Measurements from ENCODE around the gene PGAP1. TPM values are rescaled to one million over a fixed set of nuclear protein-coding genes. Genes with fewer than 3 reads are reported as not detected.
"Not testable (repeated sequence)": the region's sequence is repeated elsewhere in the genome, so short reads cannot be mapped to it uniquely, and the experiment has no call there.

PGAP1 gene
- total RNA-seq, 2 experiments from 2014 or later: 53.6 to 63.6 TPM

- ChIA-PET CTCF (interaction anchor here (1.0 to 2.9 kb wide), 5 partner anchors 10 to 73 kb away, joined by 3 to 18 read pairs (median 3); partner anchors contain the start of gene PGAP1), POLR2A (interaction anchor here (0.6 to 3.9 kb wide), 11 partner anchors 11 to 601 kb away, joined by 3 to 136 read pairs (median 4); partner anchors contain the start of genes COQ10B, MOB4, PGAP1 and SF3B1)
- Mint-ChIP-seq H3K27ac (peak overlapping the region; percentile 95), H3K36me3 (ENCODE audit: low read depth) (peaks cover 80% of the 10 kb centered on the region), H3K4me3 (peak overlapping the region; percentile 55), H3K27me3 (no peaks in the 10 kb centered on the region), H3K4me1 (peaks cover 54% of the 10 kb centered on the region), H3K9me3 (peaks cover 12% of the 10 kb centered on the region)
- DNase-seq: no peak
These were observed 11.5 kb downstream of the PGAP1 start for GRCh38 chr2:196914867-196915460.

GRCh38 chr2:196913691-196914090, 12.8 kb downstream of the PGAP1 start:
- Mint-ChIP-seq H3K4me3 (peak overlapping the region; percentile 9), H3K9me3 (peaks cover 9% of the 10 kb centered on the region), H3K4me1 (peaks cover 42% of the 10 kb centered on the region), H3K27ac (peak overlapping the region; percentile 95), H3K27me3 (no peaks in the 10 kb centered on the region), H3K36me3 (ENCODE audit: low read depth) (peaks cover 68% of the 10 kb centered on the region)
- POLR2A ChIA-PET: interaction anchor here (3.9 kb wide), 1 partner anchor 12 kb away, joined by 136 read pairs; the partner anchor contains the start of gene PGAP1
- DNase-seq: no peak
- CTCF ChIA-PET: interaction anchor here (1.1 kb wide), 1 partner anchor 11 kb away, joined by 3 read pairs; no protein-coding TSS in a partner anchor

- H3K36me3 Mint-ChIP-seq (ENCODE audit: low read depth): peaks cover 35% of the 10 kb centered on the region
- H3K4me3 Mint-ChIP-seq, H3K9me3 Mint-ChIP-seq, DNase-seq, CTCF ChIA-PET, H3K27ac Mint-ChIP-seq, H3K4me1 Mint-ChIP-seq, H3K27me3 Mint-ChIP-seq, POLR2A ChIA-PET: not testable (repeated sequence)
These were observed 21.1 kb downstream of the PGAP1 start for GRCh38 chr2:196905365-196905764.

- CTCF ChIA-PET: interaction anchor here (0.6 kb wide), 1 partner anchor 22 kb away, joined by 3 read pairs; no protein-coding TSS in a partner anchor
- POLR2A ChIA-PET: interaction anchor here (0.6 to 3.1 kb wide), 2 partner anchors 24 to 597 kb away, joined by 4 to 20 read pairs; partner anchors contain the start of genes HSPD1, HSPE1 and PGAP1
- Mint-ChIP-seq H3K4me3 (no peak overlapping the region), H3K27me3 (no peaks in the 10 kb centered on the region), H3K27ac (no peak overlapping the region), H3K4me1 (peaks cover 9% of the 10 kb centered on the region), H3K9me3 (no peaks in the 10 kb centered on the region), H3K36me3 (ENCODE audit: low read depth) (peaks cover 57% of the 10 kb centered on the region)
- DNase-seq: no peak
These were observed 23.7 kb downstream of the PGAP1 start for GRCh38 chr2:196902828-196903227.

- ChIA-PET CTCF (no interaction called here), POLR2A (interaction anchor here (2.9 to 3.1 kb wide), 2 partner anchors 14 to 26 kb away, joined by 9 to 20 read pairs; partner anchors contain the start of gene PGAP1)
- H3K36me3 Mint-ChIP-seq (ENCODE audit: low read depth): peaks cover 73% of the 10 kb centered on the region
- no peak for DNase-seq
- H3K27me3 Mint-ChIP-seq: no peaks in the 10 kb centered on the region
- H3K27ac Mint-ChIP-seq: no peak overlapping the region
- H3K4me1 Mint-ChIP-seq: peaks cover 9% of the 10 kb centered on the region
- H3K9me3 Mint-ChIP-seq: no peaks in the 10 kb centered on the region
- H3K4me3 Mint-ChIP-seq: no peak overlapping the region
These were observed 25.7 kb downstream of the PGAP1 start for GRCh38 chr2:196900843-196901242.

GRCh38 chr2:196899976-196900375, 26.5 kb downstream of the PGAP1 start:
- H3K36me3 Mint-ChIP-seq (ENCODE audit: low read depth): peaks cover 76% of the 10 kb centered on the region
- POLR2A ChIA-PET: interaction anchor here (2.9 to 3.1 kb wide), 2 partner anchors 15 to 27 kb away, joined by 9 to 20 read pairs; partner anchors contain the start of gene PGAP1

GRCh38 chr2:196891136-196891535, 35.4 kb downstream of the PGAP1 start:
- no peaks in the 10 kb centered on the region for H3K27me3 Mint-ChIP-seq
- H3K4me3 Mint-ChIP-seq: no peak overlapping the region
- H3K4me1 Mint-ChIP-seq: peaks cover 4% of the 10 kb centered on the region
- ChIA-PET CTCF (interaction anchor here (0.9 to 1.6 kb wide), 3 partner anchors 8 to 34 kb away, joined by 3 to 5 read pairs (median 3); no protein-coding TSS in a partner anchor), POLR2A (interaction anchor here (0.6 to 2.4 kb wide), 2 partner anchors 36 to 575 kb away, joined by 3 to 6 read pairs; no protein-coding TSS in a partner anchor)
- DNase-seq: no peak
- H3K36me3 Mint-ChIP-seq (ENCODE audit: low read depth): peaks cover 78% of the 10 kb centered on the region
- no peak overlapping the region for H3K27ac Mint-ChIP-seq
- no peaks in the 10 kb centered on the region for H3K9me3 Mint-ChIP-seq

More at GRCh38 chr2:196899976-196900375, 26.5 kb downstream of the PGAP1 start:
- Mint-ChIP-seq H3K4me3 (no peak overlapping the region), H3K27ac (no peak overlapping the region), H3K4me1 (peaks cover 6% of the 10 kb centered on the region), H3K9me3 (no peaks in the 10 kb centered on the region), H3K27me3 (no peaks in the 10 kb centered on the region)
- CTCF ChIA-PET: interaction anchor here (1.7 kb wide), 1 partner anchor 9 kb away, joined by 5 read pairs; no protein-coding TSS in a partner anchor
- no peak for DNase-seq

- peaks cover 79% of the 10 kb centered on the region for H3K36me3 Mint-ChIP-seq (ENCODE audit: low read depth)
- peaks cover 4% of the 10 kb centered on the region for H3K4me1 Mint-ChIP-seq
- peaks cover 3% of the 10 kb centered on the region for H3K9me3 Mint-ChIP-seq
- no peak overlapping the region for H3K4me3 Mint-ChIP-seq
- H3K27me3 Mint-ChIP-seq: no peaks in the 10 kb centered on the region
- ChIA-PET POLR2A (interaction anchor here (0.5 to 0.9 kb wide), 2 partner anchors 11 to 40 kb away, joined by 4 to 5 read pairs; no protein-coding TSS in a partner anchor), CTCF (no interaction called here)
- no peak overlapping the region for H3K27ac Mint-ChIP-seq
- no peak for DNase-seq
These were observed 39.1 kb downstream of the PGAP1 start for GRCh38 chr2:196887431-196887830.

GRCh38 chr2:196884368-196884767, 42.1 kb downstream of the PGAP1 start:
- CTCF ChIA-PET: no interaction called here
- H3K4me3 Mint-ChIP-seq: no peak overlapping the region
- POLR2A ChIA-PET: no interaction called here
- H3K9me3 Mint-ChIP-seq: peaks cover 5% of the 10 kb centered on the region
- H3K36me3 Mint-ChIP-seq (ENCODE audit: low read depth): peaks cover 80% of the 10 kb centered on the region
- DNase-seq: no peak
- no peaks in the 10 kb centered on the region for H3K27me3 Mint-ChIP-seq
- H3K4me1 Mint-ChIP-seq: peaks cover 3% of the 10 kb centered on the region
- H3K27ac Mint-ChIP-seq: no peak overlapping the region

- H3K4me1 Mint-ChIP-seq: peaks cover 33% of the 10 kb centered on the region
- DNase-seq: no peak
- no peak overlapping the region for H3K4me3 Mint-ChIP-seq
- no peaks in the 10 kb centered on the region for H3K9me3 Mint-ChIP-seq
- peaks cover 72% of the 10 kb centered on the region for H3K36me3 Mint-ChIP-seq (ENCODE audit: low read depth)
- CTCF ChIA-PET: no interaction called here
- no peaks in the 10 kb centered on the region for H3K27me3 Mint-ChIP-seq
- H3K27ac Mint-ChIP-seq: no peak overlapping the region
- POLR2A ChIA-PET: interaction anchor here (1.2 to 1.7 kb wide), 3 partner anchors 20 to 51 kb away, joined by 4 to 6 read pairs (median 4); no protein-coding TSS in a partner anchor
These were observed 50.1 kb downstream of the PGAP1 start for GRCh38 chr2:196876364-196876763.

- Mint-ChIP-seq H3K4me1 (peaks cover 31% of the 10 kb centered on the region), H3K27ac (no peak overlapping the region), H3K9me3 (no peaks in the 10 kb centered on the region), H3K4me3 (no peak overlapping the region), H3K27me3 (no peaks in the 10 kb centered on the region), H3K36me3 (ENCODE audit: low read depth) (peaks cover 67% of the 10 kb centered on the region)
- ChIA-PET CTCF (no interaction called here), POLR2A (interaction anchor here (1.2 to 1.7 kb wide), 3 partner anchors 19 to 52 kb away, joined by 4 to 6 read pairs (median 4); no protein-coding TSS in a partner anchor)
- no peak for DNase-seq
These were observed 51.1 kb downstream of the PGAP1 start for GRCh38 chr2:196875414-196875813.

- H3K27ac Mint-ChIP-seq: no peak overlapping the region
- H3K9me3 Mint-ChIP-seq: no peaks in the 10 kb centered on the region
- peaks cover 65% of the 10 kb centered on the region for H3K36me3 Mint-ChIP-seq (ENCODE audit: low read depth)
- H3K27me3 Mint-ChIP-seq: no peaks in the 10 kb centered on the region
- no peak overlapping the region for H3K4me3 Mint-ChIP-seq
- H3K4me1 Mint-ChIP-seq: peaks cover 24% of the 10 kb centered on the region
- CTCF ChIA-PET: interaction anchor here (0.6 kb wide), 1 partner anchor 80 kb away, joined by 4 read pairs; no protein-coding TSS in a partner anchor
- no peak for DNase-seq
- POLR2A ChIA-PET: no interaction called here
These were observed 53.0 kb downstream of the PGAP1 start for GRCh38 chr2:196873511-196873910.

- peaks cover 14% of the 10 kb centered on the region for H3K4me1 Mint-ChIP-seq
- H3K4me3 Mint-ChIP-seq: no peak overlapping the region
- H3K36me3 Mint-ChIP-seq (ENCODE audit: low read depth): peaks cover 54% of the 10 kb centered on the region
- no peak for DNase-seq
- ChIA-PET CTCF (interaction anchor here (0.7 kb wide), 1 partner anchor 551 kb away, joined by 3 read pairs; no protein-coding TSS in a partner anchor), POLR2A (interaction anchor here (0.8 kb wide), 1 partner anchor 73 kb away, joined by 3 read pairs; no protein-coding TSS in a partner anchor)
- H3K9me3 Mint-ChIP-seq: peaks cover 7% of the 10 kb centered on the region
- no peak overlapping the region for H3K27ac Mint-ChIP-seq
- H3K27me3 Mint-ChIP-seq: no peaks in the 10 kb centered on the region
These were observed 71.9 kb downstream of the PGAP1 start for GRCh38 chr2:196854629-196855028.

All from activated CD4-positive, alpha-beta memory T cell treated with anti-CD3 and anti-CD28 coated beads, Interleukin-2, amount 10 ng/mL, durations not matched to agents 7 days and 5 days (primary cell).